CD8-positive, alpha-beta memory T cell (primary cell): Measurements from ENCODE around the gene TOM1L2. TPM values are rescaled to one million over a fixed set of nuclear protein-coding genes. Genes with fewer than 3 reads are reported as not detected.

Source experiments
- CTCF ChIA-PET: fragments of 350-600 bp; sonication (Branson Sonifier 250); formaldehyde crosslinking; loops from one replicate; lab custom pipeline; 2021; ENCODE audit warnings: antibody characterized with exemption; lab: Charles Lee
- POLR2A ChIA-PET: fragments of 350-600 bp; sonication (Branson Sonifier 250); formaldehyde crosslinking; loops from one replicate; lab custom pipeline; 2021; ENCODE audit warnings: antibody characterized with exemption; lab: Charles Lee
- DNase-seq, 5 donors: peaks; one replicate each; pipeline versions ENCODE4 v3.0.0 to v3.0.0-alpha.2; 2020 to 2022; ENCODE audit warnings: mixed read lengths in 1 of 5
- H3K27ac ChIP-seq: one replicate; pipeline ENCODE4 v1.7.0; 2013; ENCODE audit warnings: low read depth, mild to moderate bottlenecking, low read length, moderate library complexity
- H3K27me3 ChIP-seq: 2 replicates; pipeline ENCODE4 v1.7.0; 2013; ENCODE audit warnings: low read length, mild to moderate bottlenecking; ENCODE audit not compliant: insufficient read depth, poor library complexity, severe bottlenecking
- H3K36me3 ChIP-seq: 2 replicates; pipeline ENCODE4 v1.7.0; 2013; ENCODE audit warnings: mild to moderate bottlenecking, low read length, moderate library complexity; ENCODE audit not compliant: insufficient read depth
- H3K4me1 ChIP-seq: 2 replicates; pipeline ENCODE4 v1.7.0; 2013; ENCODE audit warnings: mild to moderate bottlenecking, low read length, moderate library complexity; ENCODE audit not compliant: insufficient read depth
- H3K4me3 ChIP-seq: 2 replicates; pipeline ENCODE4 v1.7.0; 2013; ENCODE audit warnings: mild to moderate bottlenecking, low read length
- H3K9me3 ChIP-seq: 2 replicates; pipeline ENCODE4 v1.7.0; 2013; ENCODE audit warnings: mild to moderate bottlenecking, low read length
- H3K27ac Mint-ChIP-seq, 8 donors: one replicate each; pipeline ENCODE4 v1.8.0; 2020 to 2021; ENCODE audit warnings: mixed read lengths in 8 of 8, mild to moderate bottlenecking in 6 of 8, inconsistent platforms in 3 of 8, moderate library complexity in 3 of 8
- H3K27me3 Mint-ChIP-seq, 2 donors: one replicate each; pipeline ENCODE4 v1.8.0; 2020 to 2021; ENCODE audit warnings: mixed read lengths in 2 of 2, mild to moderate bottlenecking in 1 of 2, moderate library complexity in 1 of 2
- H3K36me3 Mint-ChIP-seq, 3 donors: one replicate each; pipeline ENCODE4 v1.8.0; 2020 to 2021; ENCODE audit warnings: mixed read lengths in 3 of 3, inconsistent platforms in 1 of 3, mild to moderate bottlenecking in 1 of 3
- H3K4me1 Mint-ChIP-seq, 3 donors: one replicate each; pipeline ENCODE4 v1.8.0; 2020 to 2021; ENCODE audit warnings: mixed read lengths in 3 of 3, inconsistent platforms in 1 of 3, mild to moderate bottlenecking in 1 of 3
- H3K4me3 Mint-ChIP-seq, 7 donors: one replicate each; pipeline ENCODE4 v1.8.0; 2020 to 2021; ENCODE audit warnings: mixed read lengths in 7 of 7, mild to moderate bottlenecking in 6 of 7, moderate library complexity in 4 of 7, inconsistent platforms in 2 of 7
- H3K9me3 Mint-ChIP-seq, 5 donors: one replicate each; pipeline ENCODE4 v1.8.0; 2020 to 2022; ENCODE audit warnings: mixed read lengths in 5 of 5, mild to moderate bottlenecking in 3 of 5, moderate library complexity in 2 of 5, inconsistent platforms in 1 of 5
- polyA plus RNA-seq: library from polyadenylated mRNA; unstranded; fragments of 300-500 nt; fragmentation: Illumina TruSeq; gene quantifications from one replicate; pipeline ENCODE4 v1.2.3, GENCODE V29; 2021
- total RNA-seq, 2 experiments: library from RNA; stranded (reverse); gene quantifications; one replicate each; pipeline ENCODE4 v1.2.3, GENCODE V29; 2021

Gene TOM1L2
- total and polyA plus RNA-seq, 3 experiments from 2014 or later = 6.5 to 11.3 (median 10.0) TPM

DNA sequence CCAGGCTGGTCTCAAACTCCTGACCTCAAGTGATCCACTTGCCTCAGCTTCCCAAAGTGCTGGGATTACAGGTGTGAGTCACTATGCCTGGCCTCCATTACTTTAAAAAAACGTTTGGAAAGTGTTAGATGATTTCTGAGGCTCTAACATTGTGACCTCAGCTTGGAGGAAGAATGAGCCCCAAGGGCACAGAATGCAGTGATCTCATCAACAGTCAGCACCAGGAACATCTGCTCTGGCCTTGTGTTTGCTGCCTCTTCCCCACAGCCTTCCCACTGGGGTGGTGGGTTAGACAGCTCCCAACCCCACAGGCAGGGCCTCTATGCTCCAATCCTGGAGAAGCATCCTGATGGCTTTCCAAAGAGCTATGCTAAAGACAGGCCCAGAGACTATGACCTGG, 97.7 kb downstream of the TOM1L2 start:
- peaks cover 0 to 68% (median 16%) of the 10 kb centered on the region in 3 donors for H3K36me3 Mint-ChIP-seq
- H3K4me3 ChIP-seq = no peak overlapping the region
- no peak overlapping the region for H3K27ac Mint-ChIP-seq
- POLR2A ChIA-PET = no interaction called here
- H3K27ac ChIP-seq = no peak overlapping the region
- no peaks in the 10 kb centered on the region for H3K9me3 Mint-ChIP-seq
- H3K4me1 Mint-ChIP-seq = no peaks in the 10 kb centered on the region
- H3K27me3 ChIP-seq = no peaks in the 10 kb centered on the region
- H3K4me3 Mint-ChIP-seq = no peak overlapping the region
- H3K9me3 ChIP-seq = no peaks in the 10 kb centered on the region
- H3K36me3 ChIP-seq = peaks cover 28% of the 10 kb centered on the region
- H3K4me1 ChIP-seq = no peaks in the 10 kb centered on the region
- no peak for DNase-seq
- CTCF ChIA-PET = no interaction called here
- no peaks in the 10 kb centered on the region for H3K27me3 Mint-ChIP-seq

DNA sequence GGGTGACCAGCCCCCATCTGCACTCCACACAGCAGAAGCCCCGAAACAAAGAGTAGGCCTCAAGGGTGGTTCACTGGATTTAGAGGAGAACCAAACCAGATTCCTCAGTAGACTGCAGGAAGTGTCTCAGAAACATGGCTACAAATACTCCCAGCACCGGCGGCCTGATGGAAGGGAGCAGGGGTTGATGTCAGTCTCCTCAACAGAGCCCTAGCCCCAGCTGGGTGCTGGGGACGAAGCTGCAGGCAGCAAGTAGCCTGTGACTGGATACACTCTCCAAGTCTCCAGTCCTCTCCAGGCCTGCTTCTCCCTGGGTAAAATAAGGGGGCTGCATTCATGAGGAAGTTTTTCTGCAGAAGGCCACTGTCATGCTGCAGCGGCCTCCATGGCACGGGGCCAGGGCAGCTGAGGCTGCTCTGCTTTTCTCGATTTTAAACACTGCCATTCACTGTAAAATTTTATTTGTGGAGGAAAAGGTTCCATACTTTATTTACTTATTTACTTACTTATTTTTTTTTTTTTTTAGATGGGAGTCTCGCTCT, 98.7 kb downstream of the TOM1L2 start:
- peaks cover 24% of the 10 kb centered on the region for H3K36me3 ChIP-seq
- H3K27ac Mint-ChIP-seq = peak overlapping the region in 1 of 8 donors; percentile 38
- CTCF ChIA-PET = no interaction called here

DNA sequence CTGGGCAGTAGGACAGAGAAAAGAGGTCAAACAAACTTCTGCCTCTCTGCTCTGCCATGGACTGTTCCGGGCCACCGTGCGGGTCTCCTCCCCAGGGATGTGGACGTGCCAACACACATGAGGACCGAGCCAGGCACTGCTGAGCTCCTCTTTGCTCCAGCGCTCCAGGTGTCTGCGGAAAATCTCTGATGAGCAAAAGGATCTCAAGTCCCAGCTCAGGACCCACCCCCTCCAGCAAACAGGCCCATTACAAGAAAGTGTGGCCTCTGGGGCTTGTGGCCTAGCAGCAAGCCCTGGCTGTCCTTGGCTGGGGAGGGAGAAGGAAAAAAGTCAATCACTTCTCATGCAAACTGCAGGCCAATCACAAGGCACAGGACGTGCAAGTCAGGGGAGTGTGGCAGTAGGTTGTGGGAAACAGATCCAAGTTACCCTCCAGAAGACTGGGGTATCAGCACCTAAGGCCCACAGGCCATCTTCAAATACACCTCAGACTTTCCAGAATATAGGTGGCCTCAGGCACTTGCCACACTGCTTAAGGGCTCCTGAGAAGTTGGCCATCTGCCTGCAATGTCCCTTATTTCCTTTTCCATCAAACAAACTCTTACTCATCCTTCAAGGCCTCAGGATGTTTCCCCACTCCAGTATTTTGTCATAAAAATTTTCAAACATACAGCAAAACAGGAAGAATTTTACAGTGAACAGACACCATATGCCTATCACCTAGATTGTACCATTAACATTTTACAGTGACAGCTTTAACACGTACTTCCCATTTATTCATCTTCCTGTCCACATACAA, 99.5 kb downstream of the TOM1L2 start:
- Mint-ChIP-seq H3K4me1 (no peaks in the 10 kb centered on the region), H3K27ac (peak overlapping the region in 1 of 8 donors; percentile 17), H3K4me3 (no peak overlapping the region), H3K36me3 (peaks cover 0 to 65% (median 20%) of the 10 kb centered on the region in 3 donors), H3K9me3 (no peaks in the 10 kb centered on the region), H3K27me3 (no peaks in the 10 kb centered on the region)
- Histone ChIP-seq H3K4me3 (no peak overlapping the region), H3K27me3 (no peaks in the 10 kb centered on the region), H3K36me3 (peaks cover 22% of the 10 kb centered on the region), H3K4me1 (no peaks in the 10 kb centered on the region), H3K9me3 (no peaks in the 10 kb centered on the region), H3K27ac (no peak overlapping the region)
- ChIA-PET POLR2A (no interaction called here), CTCF (no interaction called here)
- no peak for DNase-seq

More for the DNA sequence above, 98.7 kb downstream of the TOM1L2 start:
- DNase-seq = no peak
- Histone ChIP-seq H3K27me3 (no peaks in the 10 kb centered on the region), H3K4me3 (no peak overlapping the region), H3K9me3 (no peaks in the 10 kb centered on the region), H3K27ac (no peak overlapping the region), H3K4me1 (no peaks in the 10 kb centered on the region)
- H3K27me3 Mint-ChIP-seq = no peaks in the 10 kb centered on the region
- no peaks in the 10 kb centered on the region for H3K9me3 Mint-ChIP-seq
- peaks cover 0 to 65% (median 20%) of the 10 kb centered on the region in 3 donors for H3K36me3 Mint-ChIP-seq
- H3K4me3 Mint-ChIP-seq = no peak overlapping the region
- H3K4me1 Mint-ChIP-seq = no peaks in the 10 kb centered on the region
- POLR2A ChIA-PET = no interaction called here

DNA sequence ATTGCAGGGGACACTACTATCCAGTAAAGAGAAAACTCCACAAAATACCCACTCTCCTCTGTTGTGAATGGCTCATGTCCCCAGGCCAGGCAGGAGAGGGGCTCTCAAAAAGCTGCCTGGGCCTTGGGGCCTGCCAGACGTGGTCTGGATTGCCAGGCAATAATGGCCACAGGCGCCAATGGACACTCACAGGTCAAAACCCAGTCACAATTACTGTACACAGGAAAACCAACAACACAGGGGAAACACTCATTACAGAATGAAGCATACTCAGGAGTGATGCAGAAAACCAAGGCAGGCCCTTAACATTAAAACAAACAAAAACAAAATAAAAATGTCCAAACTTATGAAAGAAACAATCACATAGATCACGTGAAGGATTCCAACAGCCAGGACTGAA, 100.3 kb downstream of the TOM1L2 start:
- H3K9me3 Mint-ChIP-seq = no peaks in the 10 kb centered on the region
- Histone ChIP-seq H3K27ac (no peak overlapping the region), H3K27me3 (no peaks in the 10 kb centered on the region), H3K9me3 (no peaks in the 10 kb centered on the region), H3K36me3 (peaks cover 22% of the 10 kb centered on the region), H3K4me1 (no peaks in the 10 kb centered on the region), H3K4me3 (no peak overlapping the region)
- no peak for DNase-seq
- no peak overlapping the region for H3K4me3 Mint-ChIP-seq
- no peaks in the 10 kb centered on the region for H3K4me1 Mint-ChIP-seq
- peak overlapping the region in 1 of 8 donors; percentile 73 for H3K27ac Mint-ChIP-seq
- ChIA-PET POLR2A (no interaction called here), CTCF (interaction anchor here (1.6 kb wide), 1 partner anchor 60 kb away, joined by 3 read pairs; no protein-coding TSS in a partner anchor)
- no peaks in the 10 kb centered on the region for H3K27me3 Mint-ChIP-seq
- peaks cover 0 to 66% (median 15%) of the 10 kb centered on the region in 3 donors for H3K36me3 Mint-ChIP-seq

DNA sequence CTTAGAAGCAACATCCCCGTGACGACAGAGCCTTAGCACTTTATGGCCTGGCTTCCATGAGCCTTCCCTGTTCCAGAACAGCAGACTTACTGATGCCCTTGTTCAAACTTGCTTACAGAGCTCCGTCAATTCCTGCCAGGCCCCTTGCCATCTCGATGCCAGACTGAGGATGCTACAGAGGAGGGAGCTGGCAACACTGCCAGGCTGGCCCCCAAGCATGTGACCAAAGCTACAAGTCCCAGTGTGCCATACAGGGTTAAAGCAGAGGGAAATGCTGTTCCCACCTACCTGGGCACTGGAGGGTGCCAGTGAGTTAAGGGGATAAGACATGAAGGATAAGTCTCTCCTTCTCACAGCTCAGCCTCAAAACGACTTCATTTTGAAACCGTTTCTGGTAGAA, 102.0 kb downstream of the TOM1L2 start:
- POLR2A ChIA-PET = no interaction called here
- H3K4me3 Mint-ChIP-seq = no peak overlapping the region
- H3K4me1 ChIP-seq = no peaks in the 10 kb centered on the region
- no peaks in the 10 kb centered on the region for H3K9me3 Mint-ChIP-seq
- no peak overlapping the region for H3K27ac ChIP-seq
- no peaks in the 10 kb centered on the region for H3K27me3 Mint-ChIP-seq
- DNase-seq = no peak
- no peaks in the 10 kb centered on the region for H3K9me3 ChIP-seq
- no peaks in the 10 kb centered on the region for H3K4me1 Mint-ChIP-seq
- CTCF ChIA-PET = interaction anchor here (1.6 kb wide), 1 partner anchor 59 kb away, joined by 3 read pairs; no protein-coding TSS in a partner anchor
- H3K4me3 ChIP-seq = no peak overlapping the region
- H3K27me3 ChIP-seq = no peaks in the 10 kb centered on the region
- no peak overlapping the region for H3K27ac Mint-ChIP-seq
- peaks cover 0 to 50% (median 8%) of the 10 kb centered on the region in 3 donors for H3K36me3 Mint-ChIP-seq
- H3K36me3 ChIP-seq = peaks cover 13% of the 10 kb centered on the region

DNA sequence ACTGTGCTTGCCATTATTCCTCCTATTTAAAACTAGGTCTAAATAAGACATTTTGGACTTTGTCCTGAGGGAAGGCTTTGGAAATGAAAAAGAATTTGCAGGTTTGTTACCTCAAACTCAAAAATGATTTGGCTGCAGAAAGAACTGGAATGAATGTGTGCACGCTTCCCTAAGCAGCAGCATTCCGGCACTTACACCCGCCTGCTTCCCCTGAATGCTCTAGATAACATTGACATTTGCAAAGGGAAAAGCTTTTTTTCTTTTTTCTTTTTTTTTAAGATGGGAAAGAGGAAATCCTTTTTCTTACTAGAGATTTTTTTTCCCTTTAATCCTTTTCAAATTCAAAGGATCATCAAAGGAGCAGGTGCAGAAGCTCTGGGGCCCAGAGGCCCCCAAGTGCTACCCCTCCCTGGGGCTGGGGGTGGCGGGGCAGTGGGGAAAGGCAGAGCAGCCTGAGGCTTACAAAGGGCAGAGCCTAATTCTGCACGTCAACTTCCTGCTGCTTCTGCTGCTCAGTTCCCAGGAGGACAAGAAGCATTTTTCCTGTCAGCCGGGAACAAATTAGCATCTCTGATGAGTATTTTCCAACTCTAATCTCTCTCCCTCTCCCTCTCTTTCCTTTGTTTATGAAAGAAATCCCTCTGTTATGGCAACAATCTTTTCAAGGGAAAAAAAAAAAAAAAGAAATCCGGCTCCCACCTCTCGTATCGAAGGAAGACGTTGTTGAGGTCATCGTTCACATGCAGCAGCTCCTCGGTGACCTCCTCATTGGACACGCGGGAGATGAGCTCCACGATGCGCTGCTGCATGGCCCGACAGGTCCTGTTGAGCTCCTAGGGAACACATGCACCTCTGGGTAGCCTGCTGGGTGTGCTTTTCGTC, 103.3 kb downstream of the TOM1L2 start:
- no peak overlapping the region for H3K4me3 Mint-ChIP-seq

DNA sequence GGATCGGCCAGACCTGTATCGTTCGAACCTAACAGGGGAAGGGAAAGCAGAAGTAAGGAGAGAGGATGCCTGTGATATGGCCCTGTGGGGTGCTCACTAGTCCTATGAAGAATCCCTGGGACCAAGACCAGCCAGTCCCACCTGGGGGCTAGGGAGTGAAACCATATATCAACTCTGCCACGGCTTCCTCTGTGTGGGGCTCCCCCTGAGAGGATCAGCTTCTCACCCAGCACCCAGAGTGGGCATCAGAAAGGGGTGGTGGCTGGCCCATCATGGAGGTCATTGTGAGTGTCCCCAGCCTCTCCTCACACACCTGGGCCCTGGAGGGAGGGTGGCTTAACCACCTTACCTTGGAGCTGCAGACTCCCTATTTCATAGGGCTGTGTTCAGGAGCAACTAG, 105.3 kb downstream of the TOM1L2 start:
- Mint-ChIP-seq H3K9me3 (no peaks in the 10 kb centered on the region), H3K36me3 (peaks cover 0 to 42% (median 7%) of the 10 kb centered on the region in 3 donors), H3K27me3 (no peaks in the 10 kb centered on the region), H3K4me3 (no peak overlapping the region), H3K4me1 (peaks cover 11 to 18% (median 14%) of the 10 kb centered on the region in 3 donors), H3K27ac (peak overlapping the region in 1 of 8 donors; percentile 36)
- H3K4me3 ChIP-seq = no peak overlapping the region
- ChIA-PET CTCF (interaction anchor here (1.2 to 1.7 kb wide), 2 partner anchors 54 kb away, joined by 3 to 4 read pairs; no protein-coding TSS in a partner anchor), POLR2A (no interaction called here)
- H3K9me3 ChIP-seq = no peaks in the 10 kb centered on the region
- H3K27me3 ChIP-seq = no peaks in the 10 kb centered on the region
- H3K4me1 ChIP-seq = peaks cover 11% of the 10 kb centered on the region
- peaks cover 9% of the 10 kb centered on the region for H3K36me3 ChIP-seq
- no peak overlapping the region for H3K27ac ChIP-seq
- no peak for DNase-seq

More for the DNA sequence above, 103.3 kb downstream of the TOM1L2 start:
- DNase-seq = no peak
- Mint-ChIP-seq H3K36me3 (peaks cover 0 to 50% (median 8%) of the 10 kb centered on the region in 3 donors), H3K9me3 (no peaks in the 10 kb centered on the region), H3K4me1 (peaks cover 0 to 4% (median 0%) of the 10 kb centered on the region in 3 donors), H3K27ac (peak overlapping the region in 1 of 8 donors; percentile 38), H3K27me3 (no peaks in the 10 kb centered on the region)
- Histone ChIP-seq H3K9me3 (no peaks in the 10 kb centered on the region), H3K27me3 (no peaks in the 10 kb centered on the region), H3K4me3 (no peak overlapping the region), H3K4me1 (peaks cover 1% of the 10 kb centered on the region), H3K27ac (no peak overlapping the region), H3K36me3 (peaks cover 13% of the 10 kb centered on the region)
- ChIA-PET POLR2A (interaction anchor here (0.6 kb wide), 1 partner anchor 185 kb away, joined by 3 read pairs; no protein-coding TSS in a partner anchor), CTCF (no interaction called here)
